Small intestine (tissue), 16 donors: ENCODE measurements around the gene SUPT20HL2. TPM values are rescaled to one million over a fixed set of nuclear protein-coding genes. Genes with fewer than 3 reads are reported as not detected.
"Not testable (repeated sequence)": the region's sequence is repeated elsewhere in the genome, so short reads cannot be mapped to it uniquely, and the experiment has no call there.

Experiments used
- DNase-seq, 2 donors: peaks; one replicate each; pipeline versions ENCODE4 v3.0.0 to v3.0.0-alpha.2; 2013
- FAIRE-seq: peaks from 2 replicates; lab custom pipeline; 2012; peaks lifted over from hg19 to GRCh38; lab: Jason Lieb, UNC
- H3K27ac ChIP-seq, 3 donors: one replicate each; pipeline ENCODE4 v1.5.1; 2013; ENCODE audit warnings: low read length in 2 of 3, mild to moderate bottlenecking in 2 of 3, control low read depth in 1 of 3, inconsistent platforms in 1 of 3, low read depth in 1 of 3, moderate library complexity in 1 of 3
- H3K27me3 ChIP-seq, 3 donors: one replicate each; pipeline ENCODE4 v1.6.1; 2013; ENCODE audit warnings: low read length in 3 of 3, inconsistent platforms in 1 of 3; ENCODE audit not compliant: control insufficient read depth in 3 of 3, insufficient read depth in 3 of 3
- H3K36me3 ChIP-seq, 3 donors: one replicate each; pipeline ENCODE4 v1.6.1; 2013; ENCODE audit warnings: low read length in 3 of 3, inconsistent platforms in 1 of 3, low read depth in 1 of 3, mild to moderate bottlenecking in 1 of 3, moderate library complexity in 1 of 3; ENCODE audit not compliant: control insufficient read depth in 3 of 3, insufficient read depth in 2 of 3
- H3K4me1 ChIP-seq, 3 donors: one replicate each; pipeline ENCODE4 v1.6.1; 2013; ENCODE audit warnings: low read length in 2 of 3, inconsistent platforms in 1 of 3, low read depth in 1 of 3, mild to moderate bottlenecking in 1 of 3, moderate library complexity in 1 of 3; ENCODE audit not compliant: control insufficient read depth in 3 of 3, insufficient read depth in 2 of 3
- H3K4me3 ChIP-seq, 3 donors: one replicate each; pipeline ENCODE4 v1.5.1; 2013; ENCODE audit warnings: low read length in 3 of 3, control low read depth in 1 of 3, inconsistent platforms in 1 of 3, low read depth in 1 of 3, mild to moderate bottlenecking in 1 of 3, moderate library complexity in 1 of 3
- H3K9me3 ChIP-seq, 2 donors: one replicate each; pipeline ENCODE4 v1.6.1; 2013; ENCODE audit warnings: low read depth in 1 of 2, low read length in 1 of 2; ENCODE audit not compliant: control insufficient read depth in 2 of 2, insufficient read depth in 1 of 2
- WGBS, 3 donors: extraction: QIAGEN DNeasy Blood & Tissue Kit; methylation state at CpG; one replicate each; pipeline ENCODE4 v1.1.7; 2013; 5-methylcytosine and 5-hydroxymethylcytosine counted together
- long read RNA-seq, 10 donors: transcript quantifications; one replicate each; lab custom pipeline, GENCODE V29; 2026
- polyA plus RNA-seq, 4 donors: library from polyadenylated mRNA; stranded (reverse) in 3 of 4; unstranded in 1 of 4; fragments of 200-250 nt in 3 of 4; fragments of 120-200 nt in 1 of 4; gene quantifications; one replicate each; pipeline versions ENCODE4 v1.2.1 to v1.2.3, GENCODE V29; 2013
- donor health status: healthy with polysubstance abuse.
- donor health status: control.
- donor health status: control.
- donor health status: Bipolar disorder and iron deficiency.
- donor health status: healthy.

SUPT20HL2 gene
- polyA plus RNA-seq = under 1 TPM in 1 of 4 donors, not detected in 3; 0.04 TPM
- long read RNA-seq, donor 1 = 0 reads
- long read RNA-seq, donor 2 = 0 reads
- long read RNA-seq, donor 3 = 0 reads
- long read RNA-seq, donor 4 = 0 reads
- long read RNA-seq, donor 5 = 0 reads
- long read RNA-seq, donor 6 = 0 reads
- long read RNA-seq, donor 7 = 0 reads
- long read RNA-seq, donor 8 = 0 reads
- long read RNA-seq, donor 9 = 0 reads
- long read RNA-seq, donor 10 = 0 reads

- no peak for FAIRE-seq
- WGBS, 3 donors = 91 to 96% (median 95%) methylated on average over 25 to 39 of the region's 39 CpGs
- no peaks in the 10 kb centered on the region for H3K36me3 ChIP-seq
- H3K27me3 ChIP-seq = no peaks in the 10 kb centered on the region
- H3K4me3 ChIP-seq = no peak within 1 kb of the TSS
- H3K9me3 ChIP-seq = no peaks in the 10 kb centered on the region
- H3K4me1 ChIP-seq = no peaks in the 10 kb centered on the region
- H3K27ac ChIP-seq = no peak within 1 kb of the TSS
- no peak for DNase-seq
These were observed at the start of gene SUPT20HL2 for GRCh38 chrX:24314019-24314635. SUPT20HL2 (minus strand) TSS chrX:24314069; CDS start chrX:24313315, 754 bp downstream.

GRCh38 chrX:24362089-24362745 is 48.3 kb upstream of the SUPT20HL2 start:
- not testable (repeated sequence) for H3K27ac ChIP-seq, H3K9me3 ChIP-seq, H3K36me3 ChIP-seq, DNase-seq, H3K27me3 ChIP-seq, H3K4me1 ChIP-seq, FAIRE-seq, H3K4me3 ChIP-seq
- WGBS, 3 donors = 91 to 97% (median 97%) methylated on average over 28 to 39 of the region's 41 CpGs

GRCh38 chrX:24360272-24360671 is 46.4 kb upstream of the SUPT20HL2 start, which contains the start of gene SUPT20HL1:
SUPT20HL1 (plus strand) TSS chrX:24360639; CDS start chrX:24362761, 2,122 bp downstream.
- H3K27ac ChIP-seq = no peak within 1 kb of the TSS
- H3K4me1 ChIP-seq = no peaks in the 10 kb centered on the region
- H3K27me3 ChIP-seq = no peaks in the 10 kb centered on the region
- H3K36me3 ChIP-seq = no peaks in the 10 kb centered on the region
- no peak for FAIRE-seq
- no peak within 1 kb of the TSS for H3K4me3 ChIP-seq
- 82 to 86% (median 86%) methylated on average over 3 of the region's 3 CpGs for WGBS, 3 donors
- no peaks in the 10 kb centered on the region for H3K9me3 ChIP-seq
- no peak for DNase-seq

GRCh38 chrX:24357106-24357505 is 43.2 kb upstream of the SUPT20HL2 start:
- DNase-seq (no peak), FAIRE-seq (no peak)
- Histone ChIP-seq H3K9me3 (no peaks in the 10 kb centered on the region), H3K4me1 (no peaks in the 10 kb centered on the region), H3K27ac (no peak overlapping the region), H3K36me3 (no peaks in the 10 kb centered on the region), H3K27me3 (no peaks in the 10 kb centered on the region), H3K4me3 (no peak overlapping the region)

GRCh38 chrX:24355095-24355494 is 41.2 kb upstream of the SUPT20HL2 start:
- Histone ChIP-seq H3K9me3 (no peaks in the 10 kb centered on the region), H3K27ac (no peak overlapping the region), H3K4me1 (no peaks in the 10 kb centered on the region), H3K4me3 (no peak overlapping the region), H3K36me3 (no peaks in the 10 kb centered on the region), H3K27me3 (no peaks in the 10 kb centered on the region)
- no peak for FAIRE-seq
- no peak for DNase-seq
- 89 to 97% (median 96%) methylated on average over 8 of the region's 8 CpGs for WGBS, 3 donors

GRCh38 chrX:24350217-24350616 is 36.3 kb upstream of the SUPT20HL2 start:
- 95 to 98% (median 97%) methylated on average over 3 to 4 of the region's 4 CpGs for WGBS, 3 donors
- Histone ChIP-seq H3K4me1 (no peaks in the 10 kb centered on the region), H3K27ac (no peak overlapping the region), H3K9me3 (no peaks in the 10 kb centered on the region), H3K36me3 (no peaks in the 10 kb centered on the region), H3K4me3 (no peak overlapping the region), H3K27me3 (no peaks in the 10 kb centered on the region)
- no peak for DNase-seq
- FAIRE-seq = no peak

GRCh38 chrX:24347881-24348280 is 34.0 kb upstream of the SUPT20HL2 start:
- Histone ChIP-seq H3K27ac (no peak overlapping the region), H3K27me3 (no peaks in the 10 kb centered on the region), H3K4me3 (no peak overlapping the region), H3K36me3 (no peaks in the 10 kb centered on the region), H3K9me3 (no peaks in the 10 kb centered on the region), H3K4me1 (no peaks in the 10 kb centered on the region)
- DNase-seq (no peak), FAIRE-seq (no peak)
- 21 to 60% (median 26%) methylated on average over 1 of the region's 1 CpG for WGBS, 3 donors

- H3K4me1 ChIP-seq = no peaks in the 10 kb centered on the region
- no peaks in the 10 kb centered on the region for H3K9me3 ChIP-seq
- WGBS, 3 donors = 73 to 88% (median 75%) methylated on average over 9 of the region's 9 CpGs
- H3K4me3 ChIP-seq = no peak overlapping the region
- FAIRE-seq (no peak), DNase-seq (no peak)
- no peaks in the 10 kb centered on the region for H3K36me3 ChIP-seq
- H3K27ac ChIP-seq = no peak overlapping the region
- H3K27me3 ChIP-seq = no peaks in the 10 kb centered on the region
These were observed 29.9 kb upstream of the SUPT20HL2 start for GRCh38 chrX:24343719-24344118.
